H9 (cell line): ENCODE results near the gene CFAP43. TPM values are rescaled to one million over a fixed set of nuclear protein-coding genes. Genes with fewer than 3 reads are reported as not detected.

Experiments used
- DNase-seq: peaks from one replicate; pipeline ENCODE4 v3.0.0-alpha.2; 2017
- H2AFZ ChIP-seq: one replicate; pipeline ENCODE4 v1.6.1; 2013; ENCODE audit warnings: mild to moderate bottlenecking, low read length, control low read depth, moderate library complexity
- H2AK5ac ChIP-seq: 2 replicates; pipeline ENCODE4 v1.6.1; 2013; ENCODE audit warnings: low read length, control low read depth, mixed read lengths; ENCODE audit not compliant: insufficient read length
- H2BK120ac ChIP-seq: one replicate; pipeline ENCODE4 v1.6.1; 2013; ENCODE audit warnings: low read depth, mild to moderate bottlenecking, low read length, control low read depth, inconsistent platforms; ENCODE audit not compliant: poor library complexity, severe bottlenecking
- H2BK12ac ChIP-seq: 2 replicates; pipeline ENCODE4 v1.6.1; 2013; ENCODE audit warnings: low read length, control low read depth, mixed read lengths, low read depth; ENCODE audit not compliant: insufficient read length
- H2BK15ac ChIP-seq: 2 replicates; pipeline ENCODE4 v1.6.1; 2013; ENCODE audit warnings: low read depth, low read length, control low read depth
- H2BK20ac ChIP-seq: one replicate; pipeline ENCODE4 v1.6.1; 2013; ENCODE audit warnings: low read depth, mild to moderate bottlenecking, low read length, control low read depth, inconsistent platforms; ENCODE audit not compliant: poor library complexity, severe bottlenecking
- H2BK5ac ChIP-seq: 2 replicates; pipeline ENCODE4 v1.6.1; 2013; ENCODE audit warnings: low read length, control low read depth, mixed read lengths; ENCODE audit not compliant: insufficient read length
- H3K14ac ChIP-seq: 2 replicates; pipeline ENCODE4 v1.6.1; 2013; ENCODE audit warnings: low read length, control low read depth; ENCODE audit not compliant: insufficient read depth
- H3K18ac ChIP-seq: 2 replicates; pipeline ENCODE4 v1.6.1; 2013; ENCODE audit warnings: low read depth, mild to moderate bottlenecking, mixed read lengths, low read length, control low read depth; ENCODE audit not compliant: insufficient read length
- H3K23ac ChIP-seq: 2 replicates; pipeline ENCODE4 v1.6.1; 2013; ENCODE audit warnings: low read length, control low read depth, mixed read lengths, low read depth; ENCODE audit not compliant: insufficient read length
- H3K23me2 ChIP-seq: 2 replicates; pipeline ENCODE4 v1.6.1; 2013; ENCODE audit warnings: low read depth, mild to moderate bottlenecking, mixed read lengths, low read length, control low read depth; ENCODE audit not compliant: insufficient read length, poor library complexity, severe bottlenecking
- H3K27ac ChIP-seq: 2 replicates; pipeline ENCODE4 v1.5.1; 2013; ENCODE audit warnings: low read length, control low read depth, mixed read lengths, low read depth; ENCODE audit not compliant: insufficient read length
- H3K27me3 ChIP-seq: 2 replicates; pipeline ENCODE4 v1.6.1; 2013; ENCODE audit warnings: low read length, control low read depth, inconsistent platforms; ENCODE audit not compliant: insufficient read depth
- H3K4ac ChIP-seq: 2 replicates; pipeline ENCODE4 v1.6.1; 2013; ENCODE audit warnings: low read depth, mild to moderate bottlenecking, control low read depth, inconsistent platforms, low read length, moderate library complexity
- H3K4me1 ChIP-seq: 2 replicates; pipeline ENCODE4 v1.6.1; 2013; ENCODE audit warnings: low read length, control low read depth, inconsistent platforms; ENCODE audit not compliant: insufficient read depth
- H3K4me2 ChIP-seq: 2 replicates; pipeline ENCODE4 v1.6.1; 2013; ENCODE audit warnings: low read length, control low read depth, mixed read lengths; ENCODE audit not compliant: insufficient read length, insufficient read depth
- H3K56ac ChIP-seq: 2 replicates; pipeline ENCODE4 v1.6.1; 2013; ENCODE audit warnings: low read depth, mild to moderate bottlenecking, mixed read lengths, low read length, control low read depth; ENCODE audit not compliant: insufficient read length
- H3K79me1 ChIP-seq: 2 replicates; pipeline ENCODE4 v1.6.1; 2013; ENCODE audit warnings: low read depth, mild to moderate bottlenecking, moderate library complexity, low read length, control low read depth, inconsistent platforms; ENCODE audit not compliant: insufficient read depth, poor library complexity, severe bottlenecking
- H3K79me2 ChIP-seq: 2 replicates; pipeline ENCODE4 v1.6.1; 2013; ENCODE audit warnings: low read length, control low read depth, inconsistent platforms; ENCODE audit not compliant: insufficient read depth
- H3K9ac ChIP-seq: 2 replicates; pipeline ENCODE4 v1.6.1; 2013; ENCODE audit warnings: low read length, control low read depth, mixed read lengths; ENCODE audit not compliant: insufficient read length; ENCODE audit errors: extremely low read depth
- H3K9me3 ChIP-seq: one replicate; pipeline ENCODE4 v1.6.1; 2013; ENCODE audit warnings: low read depth, low read length, inconsistent platforms; ENCODE audit not compliant: control insufficient read depth
- H3T11ph ChIP-seq: one replicate; pipeline ENCODE4 v1.6.1; 2013; ENCODE audit warnings: mild to moderate bottlenecking, low read length, control low read depth, inconsistent platforms
- H4K20me1 ChIP-seq: one replicate; pipeline ENCODE4 v1.6.1; 2013; ENCODE audit not compliant: control insufficient read depth, insufficient read length, insufficient read depth
- H4K5ac ChIP-seq: 2 replicates; pipeline ENCODE4 v1.6.1; 2013; ENCODE audit warnings: low read depth, mild to moderate bottlenecking, mixed read lengths, low read length, control low read depth; ENCODE audit not compliant: insufficient read length
- H4K8ac ChIP-seq: replicated peaks from 2 replicates; pipeline ENCODE4 v1.6.1; 2013; ENCODE audit warnings: low read length, control low read depth, mixed read lengths, low read depth; ENCODE audit not compliant: insufficient read length
- H4K91ac ChIP-seq: 2 replicates; pipeline ENCODE4 v1.6.1; 2013; ENCODE audit warnings: low read depth, mild to moderate bottlenecking, moderate library complexity, mixed read lengths, low read length, control low read depth; ENCODE audit not compliant: insufficient read length
- H3K27ac Mint-ChIP-seq, 3 experiments: 2 replicates in 2 of 3; 3 replicates in 1 of 3; pipeline ENCODE4 v1.8.0; 2020 to 2021; ENCODE audit warnings: mixed read lengths in 3 of 3, mild to moderate bottlenecking in 1 of 3, moderate library complexity in 1 of 3
- H3K27me3 Mint-ChIP-seq: 2 replicates; pipeline ENCODE4 v1.8.0; 2021; ENCODE audit warnings: low read depth, mild to moderate bottlenecking, moderate library complexity, mixed read lengths
- H3K36me3 Mint-ChIP-seq, 3 experiments: 2 replicates in 2 of 3; 3 replicates in 1 of 3; pipeline ENCODE4 v1.8.0; 2020 to 2021; ENCODE audit warnings: low read depth in 3 of 3, mixed read lengths in 3 of 3; ENCODE audit not compliant: insufficient read depth in 1 of 3
- H3K4me1 Mint-ChIP-seq, 2 experiments: 2 replicates each; pipeline ENCODE4 v1.8.0; 2020; ENCODE audit warnings: mixed read lengths in 2 of 2
- H3K4me3 Mint-ChIP-seq, 2 experiments: 2 replicates in 1 of 2; 3 replicates in 1 of 2; pipeline ENCODE4 v1.8.0; 2020 to 2021; ENCODE audit warnings: mild to moderate bottlenecking in 2 of 2, mixed read lengths in 2 of 2, moderate library complexity in 1 of 2
- H3K9me3 Mint-ChIP-seq, 2 experiments: 2 replicates in 1 of 2; 3 replicates in 1 of 2; pipeline ENCODE4 v1.8.0; 2020; ENCODE audit warnings: mild to moderate bottlenecking in 2 of 2, mixed read lengths in 2 of 2, moderate library complexity in 1 of 2
- WGBS: extraction: QIAGEN DNeasy Blood & Tissue Kit; methylation state at CpG from one replicate; pipeline ENCODE4 v1.1.7; 2013; ENCODE audit warnings: missing lambda C conversion rate, low lambda C conversion rate, mixed read lengths; ENCODE audit not compliant: insufficient read length; ENCODE audit errors: extremely low coverage; 5-methylcytosine and 5-hydroxymethylcytosine counted together
- total RNA-seq: library from RNA; stranded (reverse); gene quantifications from 2 replicates; pipeline ENCODE4 v1.2.1, GENCODE V29; 2021
- TF ChIP-seq, protein P1 (sequence below): fragments of 200-600 bp; sonication (generic); conservative IDR thresholded peaks from 3 replicates; pipeline ENCODE4 v1.8.0; 2021; ENCODE audit warnings: antibody characterized with exemption, mild to moderate bottlenecking

The CFAP43 gene
- total RNA-seq, 1 experiment from 2014 or later = 0.26 TPM

DNA sequence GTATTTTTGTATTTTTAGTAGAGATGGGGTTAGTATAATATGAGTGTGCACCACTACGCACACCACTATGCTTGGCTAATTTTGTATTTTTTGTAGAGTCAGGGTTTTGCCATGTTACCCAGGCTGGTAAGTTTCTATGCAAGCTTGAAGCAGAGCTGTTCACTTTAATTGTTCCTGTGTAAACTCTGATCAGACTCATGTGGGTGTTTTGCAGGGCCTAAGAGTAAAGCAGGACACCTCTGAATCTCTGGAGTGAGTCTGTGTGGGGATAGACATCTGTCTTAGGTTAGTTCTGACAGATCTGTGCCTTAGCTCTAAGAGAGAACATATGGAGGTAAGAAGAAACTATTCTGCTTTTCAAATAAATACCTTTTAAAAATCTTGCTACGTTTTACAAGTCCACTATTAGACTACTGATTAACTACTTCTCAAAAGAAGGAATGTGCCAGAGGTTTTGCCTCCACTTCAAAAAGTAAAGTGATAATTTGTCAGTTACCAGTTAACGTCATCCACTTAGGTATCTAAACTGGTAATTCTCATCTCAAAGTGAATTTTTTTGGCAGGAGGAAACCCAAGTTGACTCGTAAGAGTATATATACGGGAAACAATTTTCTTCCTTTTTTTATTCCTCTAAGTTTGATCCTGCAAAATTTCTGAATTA lies 147.6 kb downstream of the CFAP43 start:
- no peak overlapping the region for H3K4me2 ChIP-seq
- no peaks in the 10 kb centered on the region for H3K4me1 ChIP-seq
- H3K18ac ChIP-seq = no peak overlapping the region
- H3K27ac ChIP-seq = no peak overlapping the region
- H3K79me2 ChIP-seq = no peaks in the 10 kb centered on the region
- no peak overlapping the region for H4K91ac ChIP-seq
- Mint-ChIP-seq H3K9me3 (no peaks in the 10 kb centered on the region), H3K4me3 (no peak overlapping the region), H3K27ac (no peak overlapping the region), H3K36me3 (no peaks in the 10 kb centered on the region), H3K4me1 (peaks cover 27 to 28% of the 10 kb centered on the region in 2 experiments), H3K27me3 (no peaks in the 10 kb centered on the region; the same call in 1 of the 2 replicates)
- H3K4ac ChIP-seq = no peak overlapping the region
- no peak overlapping the region for H2AK5ac ChIP-seq
- no peak for DNase-seq
- H2AFZ ChIP-seq = no peak overlapping the region
- H3K79me1 ChIP-seq = no peaks in the 10 kb centered on the region
- H2BK12ac ChIP-seq = no peak overlapping the region
- H3K56ac ChIP-seq = no peak overlapping the region
- no peaks in the 10 kb centered on the region for H4K20me1 ChIP-seq
- no peak overlapping the region for H2BK120ac ChIP-seq
- no peak overlapping the region for H2BK5ac ChIP-seq
- no peak overlapping the region for H3K14ac ChIP-seq
- no peaks in the 10 kb centered on the region for H3K23me2 ChIP-seq
- H3T11ph ChIP-seq = no peak overlapping the region
- TF ChIP-seq, protein P1, sequence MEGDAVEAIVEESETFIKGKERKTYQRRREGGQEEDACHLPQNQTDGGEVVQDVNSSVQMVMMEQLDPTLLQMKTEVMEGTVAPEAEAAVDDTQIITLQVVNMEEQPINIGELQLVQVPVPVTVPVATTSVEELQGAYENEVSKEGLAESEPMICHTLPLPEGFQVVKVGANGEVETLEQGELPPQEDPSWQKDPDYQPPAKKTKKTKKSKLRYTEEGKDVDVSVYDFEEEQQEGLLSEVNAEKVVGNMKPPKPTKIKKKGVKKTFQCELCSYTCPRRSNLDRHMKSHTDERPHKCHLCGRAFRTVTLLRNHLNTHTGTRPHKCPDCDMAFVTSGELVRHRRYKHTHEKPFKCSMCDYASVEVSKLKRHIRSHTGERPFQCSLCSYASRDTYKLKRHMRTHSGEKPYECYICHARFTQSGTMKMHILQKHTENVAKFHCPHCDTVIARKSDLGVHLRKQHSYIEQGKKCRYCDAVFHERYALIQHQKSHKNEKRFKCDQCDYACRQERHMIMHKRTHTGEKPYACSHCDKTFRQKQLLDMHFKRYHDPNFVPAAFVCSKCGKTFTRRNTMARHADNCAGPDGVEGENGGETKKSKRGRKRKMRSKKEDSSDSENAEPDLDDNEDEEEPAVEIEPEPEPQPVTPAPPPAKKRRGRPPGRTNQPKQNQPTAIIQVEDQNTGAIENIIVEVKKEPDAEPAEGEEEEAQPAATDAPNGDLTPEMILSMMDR = no peak
- WGBS = no CpG with 5 or more reads among the region's 5 CpGs
- no peak overlapping the region for H2BK15ac ChIP-seq
- H3K27me3 ChIP-seq = no peaks in the 10 kb centered on the region
- no peaks in the 10 kb centered on the region for H3K9me3 ChIP-seq
- no peak overlapping the region for H3K9ac ChIP-seq
- no peak overlapping the region for H4K8ac ChIP-seq
- no peak overlapping the region for H2BK20ac ChIP-seq
- no peak overlapping the region for H3K23ac ChIP-seq
- H4K5ac ChIP-seq = no peak overlapping the region
